ENCODE results near the gene LPP.

- TF ChIP-seq CTCF (IDR thresholded peaks at IDR 0.05) (no peak), POLR2A (IDR thresholded peaks at IDR 0.05) (no peak)
Observed at GRCh38 chr3:188194332-188194731, 40.4 kb downstream of the LPP start.

Data from Peyer's patch (tissue), 4 donors.